Measurements from ENCODE around the gene LAS1L. TPM values are rescaled to one million over a fixed set of nuclear protein-coding genes. Genes with fewer than 3 reads are reported as not detected.
"Not testable (repeated sequence)": the region's sequence is repeated elsewhere in the genome, so short reads cannot be mapped to it uniquely, and the experiment has no call there.

Gene LAS1L
- total RNA-seq, 4 donors from 2014 or later, result 10.8 to 21.9 (median 16.1) TPM

GRCh38 chrX:65524139-65524538 is 10.4 kb downstream of the LAS1L start:
- intact Hi-C loops (cut with DNase I; ENCODE audit: low total_unique reads), result no loop called here
- DNase-seq, result no peak
- H3K4me3 ChIP-seq, result no peak overlapping the region
- 92% methylated on average over 9 of the region's 9 CpGs; no CpG with 5 or more reads in 1 of the 2 donors for WGBS, 2 donors (ENCODE audit: low coverage in 1 of 2)
- H3K27ac ChIP-seq, result no peak overlapping the region
- no peaks in the 10 kb centered on the region for H3K4me1 ChIP-seq
- H3K9me3 ChIP-seq, result no peaks in the 10 kb centered on the region
- no peaks in the 10 kb centered on the region for H3K36me3 ChIP-seq
- H3K27me3 ChIP-seq, result no peaks in the 10 kb centered on the region
- no peak for TF ChIP-seq POLR2AphosphoS5 (IDR thresholded peaks at IDR 0.05)
- in situ Hi-C loops (cut with MboI; ENCODE audit: low pct_ligation_motif_present in 1 of 4, low pct_unique_long_range_greater_than_20kb in 1 of 4, low sequenced_read_pairs in 3 of 4), result no loop called here

GRCh38 chrX:65522739-65523372 is 11.7 kb downstream of the LAS1L start:
- 74% methylated on average over 3 of the region's 3 CpGs; no CpG with 5 or more reads in 1 of the 2 donors for WGBS, 2 donors (ENCODE audit: low coverage in 1 of 2)
- TF ChIP-seq POLR2A (IDR thresholded peaks at IDR 0.05) (no peak), EP300 (IDR thresholded peaks at IDR 0.05; ENCODE audit: low read depth) (no peak), CTCF (IDR thresholded peaks at IDR 0.05) (no peak), POLR2AphosphoS5 (IDR thresholded peaks at IDR 0.05) (no peak)
- no peaks in the 10 kb centered on the region for H3K9me3 ChIP-seq
- no peaks in the 10 kb centered on the region for H3K36me3 ChIP-seq
- H3K27ac ChIP-seq, result no peak overlapping the region
- no peaks in the 10 kb centered on the region for H3K27me3 ChIP-seq
- no peak overlapping the region for H3K4me3 ChIP-seq
- no peak for DNase-seq
- intact Hi-C loops (cut with DNase I; ENCODE audit: low total_unique reads) (no loop called here), in situ Hi-C loops (cut with MboI; ENCODE audit: low pct_ligation_motif_present in 1 of 4, low pct_unique_long_range_greater_than_20kb in 1 of 4, low sequenced_read_pairs in 3 of 4) (no loop called here)
- H3K4me1 ChIP-seq, result no peaks in the 10 kb centered on the region

GRCh38 chrX:65519530-65519929 is 15.1 kb downstream of the LAS1L start:
- in situ Hi-C loops (cut with MboI; ENCODE audit: low pct_ligation_motif_present in 1 of 4, low pct_unique_long_range_greater_than_20kb in 1 of 4, low sequenced_read_pairs in 3 of 4); H3K4me3 ChIP-seq; DNase-seq; H3K27ac ChIP-seq; H3K4me1 ChIP-seq; H3K36me3 ChIP-seq; intact Hi-C loops (cut with DNase I; ENCODE audit: low total_unique reads); H3K9me3 ChIP-seq; H3K27me3 ChIP-seq: not testable (repeated sequence)
- WGBS, 2 donors (ENCODE audit: low coverage in 1 of 2), result 73% methylated on average over 4 of the region's 6 CpGs; no CpG with 5 or more reads in 1 of the 2 donors

GRCh38 chrX:65518980-65519379 is 15.6 kb downstream of the LAS1L start:
- H3K27ac ChIP-seq; DNase-seq; H3K4me1 ChIP-seq; H3K36me3 ChIP-seq; H3K9me3 ChIP-seq; intact Hi-C loops (cut with DNase I; ENCODE audit: low total_unique reads); H3K4me3 ChIP-seq; H3K27me3 ChIP-seq; in situ Hi-C loops (cut with MboI; ENCODE audit: low pct_ligation_motif_present in 1 of 4, low pct_unique_long_range_greater_than_20kb in 1 of 4, low sequenced_read_pairs in 3 of 4): not testable (repeated sequence)
- WGBS, 2 donors (ENCODE audit: low coverage in 1 of 2), result 87% methylated on average over 6 of the region's 9 CpGs; no CpG with 5 or more reads in 1 of the 2 donors

- Histone ChIP-seq H3K9me3 (no peaks in the 10 kb centered on the region), H3K4me3 (no peak overlapping the region), H3K27ac (no peak overlapping the region), H3K27me3 (no peaks in the 10 kb centered on the region), H3K4me1 (no peaks in the 10 kb centered on the region), H3K36me3 (no peaks in the 10 kb centered on the region)
- WGBS, 2 donors (ENCODE audit: low coverage in 1 of 2), result 73% methylated on average over 3 of the region's 3 CpGs; no CpG with 5 or more reads in 1 of the 2 donors
- in situ Hi-C loops (cut with MboI; ENCODE audit: low pct_ligation_motif_present in 1 of 4, low pct_unique_long_range_greater_than_20kb in 1 of 4, low sequenced_read_pairs in 3 of 4), result no loop called here
- intact Hi-C loops (cut with DNase I; ENCODE audit: low total_unique reads), result no loop called here
- DNase-seq, result no peak
- no peak for TF ChIP-seq POLR2AphosphoS5 (IDR thresholded peaks at IDR 0.05)
- TF ChIP-seq CTCF (IDR thresholded peaks at IDR 0.05), result no peak
- TF ChIP-seq POLR2A (IDR thresholded peaks at IDR 0.05), result no peak
- no peak for TF ChIP-seq EP300 (IDR thresholded peaks at IDR 0.05; ENCODE audit: low read depth)
Observed at GRCh38 chrX:65517923-65518322, 16.7 kb downstream of the LAS1L start.

GRCh38 chrX:65516756-65517155 is 17.8 kb downstream of the LAS1L start:
- intact Hi-C loops (cut with DNase I; ENCODE audit: low total_unique reads), result no loop called here
- WGBS, 2 donors (ENCODE audit: low coverage in 1 of 2), result 79 to 83% methylated on average over 2 to 3 of the region's 3 CpGs

More at GRCh38 chrX:65516756-65517155, 17.8 kb downstream of the LAS1L start:
- Histone ChIP-seq H3K27ac (no peak overlapping the region), H3K27me3 (no peaks in the 10 kb centered on the region), H3K9me3 (no peaks in the 10 kb centered on the region), H3K4me1 (no peaks in the 10 kb centered on the region), H3K36me3 (no peaks in the 10 kb centered on the region), H3K4me3 (no peak overlapping the region)
- no peak for DNase-seq
- TF ChIP-seq POLR2A (IDR thresholded peaks at IDR 0.05) (no peak), EP300 (IDR thresholded peaks at IDR 0.05; ENCODE audit: low read depth) (no peak), CTCF (IDR thresholded peaks at IDR 0.05) (no peak), POLR2AphosphoS5 (IDR thresholded peaks at IDR 0.05) (no peak)
- in situ Hi-C loops (cut with MboI; ENCODE audit: low pct_ligation_motif_present in 1 of 4, low pct_unique_long_range_greater_than_20kb in 1 of 4, low sequenced_read_pairs in 3 of 4), result no loop called here

Data from transverse colon (tissue), 4 donors.